Upper lobe of left lung (tissue), 6 donors: Measurements from ENCODE around the gene MCF2L. TPM values are rescaled to one million over a fixed set of nuclear protein-coding genes. Genes with fewer than 3 reads are reported as not detected.

Experiments used
- ATAC-seq, 2 donors: fragments of 200-7000 bp; cut with Tn5 transposase; one replicate each; pipeline ENCODE4 v1.9.1; 2022; ENCODE audit warnings: mild to moderate bottlenecking in 2 of 2, moderate library complexity in 2 of 2; ENCODE audit not compliant: low FRiP score in 2 of 2
- DNase-seq, 2 donors: peaks; one replicate each; pipeline ENCODE4 v3.0.0-alpha.2; 2019 to 2020
- H3K27ac ChIP-seq, 4 donors: fragments of 200-600 bp; sonication (generic); one replicate each; pipeline ENCODE4 v1.5.1; 2016 to 2019
- H3K27me3 ChIP-seq, 4 donors: fragments of 200-600 bp; sonication (generic); one replicate each; pipeline ENCODE4 v1.5.1; 2017 to 2019
- H3K36me3 ChIP-seq, 4 donors: fragments of 200-600 bp; sonication (generic); one replicate each; pipeline ENCODE4 v1.5.1; 2016 to 2019
- H3K4me1 ChIP-seq, 4 donors: fragments of 200-600 bp; sonication (generic); one replicate each; pipeline ENCODE4 v1.5.1; 2018 to 2019
- H3K4me3 ChIP-seq, 4 donors: fragments of 200-600 bp; sonication (generic); one replicate each; pipeline ENCODE4 v1.5.1; 2017 to 2019; ENCODE audit warnings: mild to moderate bottlenecking in 2 of 4, moderate library complexity in 1 of 4
- H3K9me3 ChIP-seq, 4 donors: fragments of 200-600 bp; sonication (generic); one replicate each; pipeline ENCODE4 v1.5.1; 2018 to 2019
- EP300 ChIP-seq, 4 donors: sonication (generic); formaldehyde crosslinking; IDR thresholded peaks; one replicate each; pipeline ENCODE4 v1.5.1; 2017; ENCODE audit warnings: antibody characterized with exemption in 4 of 4, control low read depth in 2 of 4
- POLR2A ChIP-seq, 4 donors: fragments of 450-650 bp; IDR thresholded peaks; one replicate each; pipeline ENCODE4 v1.5.1; 2016 to 2017; ENCODE audit warnings: antibody characterized with exemption in 4 of 4, mild to moderate bottlenecking in 2 of 4
- POLR2AphosphoS5 ChIP-seq, 2 donors: sonication (generic); formaldehyde crosslinking; IDR thresholded peaks; one replicate each; pipeline ENCODE4 v1.5.1; 2017; ENCODE audit warnings: antibody characterized with exemption in 2 of 2
- WGBS, 2 donors: methylation state at CpG; one replicate each; pipeline ENCODE4 v1.1.5; 2017 to 2018; 5-methylcytosine and 5-hydroxymethylcytosine counted together
- total RNA-seq, 6 donors: library from RNA; depleted of rRNA in 4 of 6; stranded (reverse); fragments of >200 nt in 4 of 6; gene quantifications; one replicate each; pipeline versions ENCODE4 v1.1.0 to v1.2.1, GENCODE V29; 2016 to 2021
- TF ChIP-seq, protein P1 (sequence below), 6 experiments: fragments of 450-650 bp in 4 of 6; fragments of 200-600 bp in 2 of 6; sonication (generic) in 2 of 6; IDR thresholded peaks; one replicate each; pipeline ENCODE4 v1.5.1; 2016 to 2019; ENCODE audit warnings: antibody characterized with exemption in 6 of 6
- donor health status: DM: no; HTN: no; CAD: no; lungs with moderate emphysema.
- donor health status: DM: no; HTN: yes; CAD: no; lungs with severe emphysema.

MCF2L gene
- total RNA-seq, 6 donors from 2014 or later = 14.3 to 99.5 (median 53.1) TPM

DNA sequence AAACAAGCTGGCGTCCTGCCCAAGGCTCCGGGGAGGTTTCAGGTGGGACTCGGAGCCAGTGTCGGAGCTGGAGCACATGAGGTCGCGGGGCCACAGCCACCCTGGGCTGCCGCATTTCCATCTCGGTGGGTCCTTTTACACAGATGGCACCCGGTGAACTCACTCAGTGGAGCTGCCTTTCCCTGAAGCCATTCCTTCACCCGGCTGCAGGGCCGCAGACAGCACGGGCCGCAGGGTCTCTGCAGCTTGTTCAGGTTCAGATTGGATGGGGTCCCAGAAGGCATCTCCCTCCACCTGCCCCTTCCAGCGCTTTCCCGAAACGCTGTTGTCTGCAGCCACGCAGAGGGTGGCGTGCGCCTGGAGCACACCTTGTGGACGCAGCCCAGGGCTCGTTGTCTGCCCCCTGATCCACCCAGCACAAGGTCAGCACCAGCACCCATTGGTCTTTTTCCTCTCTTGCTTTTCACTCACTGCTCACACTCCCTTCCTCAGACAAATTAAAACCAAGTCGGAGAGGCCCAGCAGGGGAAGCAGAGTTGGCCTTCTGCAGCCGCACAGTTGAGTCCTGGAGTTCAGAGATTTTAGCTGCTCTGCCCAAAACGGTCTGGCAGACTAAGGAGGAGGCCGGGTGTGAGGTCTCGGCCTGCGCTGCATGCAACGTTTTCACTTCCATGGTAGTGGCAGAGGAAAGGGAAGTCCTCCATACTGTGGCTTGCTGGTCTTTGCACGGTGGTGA lies 18.1 kb downstream of the MCF2L start:
- Histone ChIP-seq H3K27me3 (no peaks in the 10 kb centered on the region), H3K4me3 (no peak overlapping the region), H3K27ac (peak overlapping the region; percentile 20 to 63 (median 53)), H3K4me1 (peaks cover 0 to 11% (median 6%) of the 10 kb centered on the region in 4 donors), H3K9me3 (no peaks in the 10 kb centered on the region), H3K36me3 (peaks cover 0 to 24% (median 0%) of the 10 kb centered on the region in 4 donors)
- no peak for ATAC-seq
- TF ChIP-seq, protein P1, sequence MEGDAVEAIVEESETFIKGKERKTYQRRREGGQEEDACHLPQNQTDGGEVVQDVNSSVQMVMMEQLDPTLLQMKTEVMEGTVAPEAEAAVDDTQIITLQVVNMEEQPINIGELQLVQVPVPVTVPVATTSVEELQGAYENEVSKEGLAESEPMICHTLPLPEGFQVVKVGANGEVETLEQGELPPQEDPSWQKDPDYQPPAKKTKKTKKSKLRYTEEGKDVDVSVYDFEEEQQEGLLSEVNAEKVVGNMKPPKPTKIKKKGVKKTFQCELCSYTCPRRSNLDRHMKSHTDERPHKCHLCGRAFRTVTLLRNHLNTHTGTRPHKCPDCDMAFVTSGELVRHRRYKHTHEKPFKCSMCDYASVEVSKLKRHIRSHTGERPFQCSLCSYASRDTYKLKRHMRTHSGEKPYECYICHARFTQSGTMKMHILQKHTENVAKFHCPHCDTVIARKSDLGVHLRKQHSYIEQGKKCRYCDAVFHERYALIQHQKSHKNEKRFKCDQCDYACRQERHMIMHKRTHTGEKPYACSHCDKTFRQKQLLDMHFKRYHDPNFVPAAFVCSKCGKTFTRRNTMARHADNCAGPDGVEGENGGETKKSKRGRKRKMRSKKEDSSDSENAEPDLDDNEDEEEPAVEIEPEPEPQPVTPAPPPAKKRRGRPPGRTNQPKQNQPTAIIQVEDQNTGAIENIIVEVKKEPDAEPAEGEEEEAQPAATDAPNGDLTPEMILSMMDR (IDR thresholded peaks at IDR 0.05) = no peak
- TF ChIP-seq POLR2AphosphoS5 (IDR thresholded peaks at IDR 0.05) (no peak), EP300 (IDR thresholded peaks at IDR 0.05) (no peak), POLR2A (IDR thresholded peaks at IDR 0.05) (no peak)
- whole genome bisulfite sequencing, 2 donors = 62 to 76% methylated on average over 21 to 29 of the region's 29 CpGs
- peak in 1 of 2 donors; percentile 53 for DNase-seq

DNA sequence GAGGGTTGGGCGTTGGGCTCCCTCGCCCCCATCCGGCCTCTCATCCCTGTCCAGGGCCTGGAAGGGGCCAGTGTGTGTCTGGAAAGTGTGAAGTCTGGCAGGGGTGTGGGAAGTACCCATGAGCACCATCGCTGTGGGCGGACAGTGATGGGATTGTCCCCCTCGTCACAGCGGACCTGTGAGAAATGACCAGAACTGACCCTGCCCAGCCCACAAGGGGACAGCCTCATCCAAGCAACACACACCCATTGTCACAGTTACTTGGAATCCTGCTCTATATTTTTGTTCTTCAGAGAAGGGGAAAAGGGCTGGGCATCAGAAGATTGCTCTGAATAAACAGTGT lies 18.6 kb downstream of the MCF2L start:
- ATAC-seq = peak in 1 of 2 donors; percentile 43
- WGBS, 2 donors = 68 to 81% methylated on average over 5 to 7 of the region's 7 CpGs

DNA sequence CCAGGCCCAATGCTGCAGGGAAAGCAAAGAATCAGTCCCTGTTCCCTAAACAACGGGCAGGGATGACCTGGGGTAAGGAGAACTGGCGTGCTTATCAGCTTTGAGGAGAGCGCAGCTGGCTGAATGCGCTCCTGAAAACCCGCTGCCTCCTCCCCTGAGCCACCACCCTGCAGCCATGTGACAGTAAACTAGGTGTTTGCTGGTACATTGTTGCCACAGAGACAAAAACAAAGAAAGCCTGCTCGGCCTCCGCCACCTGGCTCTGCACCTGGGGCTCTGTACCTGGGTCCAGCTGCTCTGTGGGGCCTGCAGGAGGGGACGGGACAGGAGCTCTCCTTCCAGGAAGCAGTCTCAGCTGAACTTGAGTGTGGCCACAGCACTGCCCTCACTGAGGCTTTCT lies 21.8 kb downstream of the MCF2L start:
- Histone ChIP-seq H3K4me1 (peaks cover 0 to 6% (median 1%) of the 10 kb centered on the region in 4 donors), H3K9me3 (no peaks in the 10 kb centered on the region), H3K27me3 (no peaks in the 10 kb centered on the region), H3K36me3 (peaks cover 0 to 15% (median 0%) of the 10 kb centered on the region in 4 donors), H3K4me3 (no peak overlapping the region), H3K27ac (no peak overlapping the region)
- ATAC-seq (peak in 1 of 2 donors; percentile 21), DNase-seq (peak in 1 of 2 donors; percentile 48)
- WGBS, 2 donors = 73 to 77% methylated on average over 4 to 8 of the region's 8 CpGs
- TF ChIP-seq POLR2A (IDR thresholded peaks at IDR 0.05) (no peak), EP300 (IDR thresholded peaks at IDR 0.05) (no peak), POLR2AphosphoS5 (IDR thresholded peaks at IDR 0.05) (no peak)

More for the DNA sequence above, 18.6 kb downstream of the MCF2L start:
- H3K27me3 ChIP-seq = no peaks in the 10 kb centered on the region
- peaks cover 0 to 24% (median 0%) of the 10 kb centered on the region in 4 donors for H3K36me3 ChIP-seq
- H3K4me3 ChIP-seq = no peak overlapping the region
- TF ChIP-seq POLR2AphosphoS5 (IDR thresholded peaks at IDR 0.05) (peak in 1 of 2 donors; percentile 50), POLR2A (IDR thresholded peaks at IDR 0.05) (no peak), EP300 (IDR thresholded peaks at IDR 0.05) (peak in 2 of 4 donors; percentile 61 to 63)
- TF ChIP-seq, protein P1 (IDR thresholded peaks at IDR 0.05) = no peak
- H3K9me3 ChIP-seq = no peaks in the 10 kb centered on the region
- H3K4me1 ChIP-seq = peaks cover 0 to 11% (median 6%) of the 10 kb centered on the region in 4 donors
- DNase-seq = no peak
- H3K27ac ChIP-seq = peak overlapping the region in 3 of 4 donors; percentile 49 to 63 (median 57)

DNA sequence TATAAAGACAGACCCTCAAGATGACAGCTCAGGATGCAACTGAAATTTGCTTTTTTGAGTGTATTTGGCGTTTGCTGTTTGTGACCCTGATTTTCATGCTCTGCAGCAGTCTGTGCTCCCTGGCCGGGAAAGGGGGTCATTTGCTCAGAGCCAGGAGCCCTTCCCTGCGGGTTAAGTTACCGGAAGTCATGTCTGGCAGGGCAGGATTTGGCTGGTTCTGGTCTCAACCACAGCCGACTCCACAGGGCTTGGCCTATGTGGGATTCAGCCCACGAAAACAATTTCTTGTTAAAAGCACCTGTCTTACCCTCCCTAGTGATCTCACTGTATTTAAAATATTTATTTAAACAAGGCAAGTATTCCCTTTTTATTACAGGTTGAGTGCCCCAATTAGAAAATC lies 22.6 kb downstream of the MCF2L start:
- H3K36me3 ChIP-seq = peaks cover 0 to 15% (median 0%) of the 10 kb centered on the region in 4 donors
- no peak overlapping the region for H3K27ac ChIP-seq
- TF ChIP-seq, protein P1 (IDR thresholded peaks at IDR 0.05) = no peak
- TF ChIP-seq EP300 (IDR thresholded peaks at IDR 0.05) (no peak), POLR2A (IDR thresholded peaks at IDR 0.05) (no peak), POLR2AphosphoS5 (IDR thresholded peaks at IDR 0.05) (no peak)
- no peak overlapping the region for H3K4me3 ChIP-seq
- H3K27me3 ChIP-seq = no peaks in the 10 kb centered on the region
- DNase-seq = no peak
- ATAC-seq = no peak
- 68 to 69% methylated on average over 6 of the region's 6 CpGs for WGBS, 2 donors
- H3K4me1 ChIP-seq = peaks cover 0 to 6% (median 0%) of the 10 kb centered on the region in 4 donors
- no peaks in the 10 kb centered on the region for H3K9me3 ChIP-seq

DNA sequence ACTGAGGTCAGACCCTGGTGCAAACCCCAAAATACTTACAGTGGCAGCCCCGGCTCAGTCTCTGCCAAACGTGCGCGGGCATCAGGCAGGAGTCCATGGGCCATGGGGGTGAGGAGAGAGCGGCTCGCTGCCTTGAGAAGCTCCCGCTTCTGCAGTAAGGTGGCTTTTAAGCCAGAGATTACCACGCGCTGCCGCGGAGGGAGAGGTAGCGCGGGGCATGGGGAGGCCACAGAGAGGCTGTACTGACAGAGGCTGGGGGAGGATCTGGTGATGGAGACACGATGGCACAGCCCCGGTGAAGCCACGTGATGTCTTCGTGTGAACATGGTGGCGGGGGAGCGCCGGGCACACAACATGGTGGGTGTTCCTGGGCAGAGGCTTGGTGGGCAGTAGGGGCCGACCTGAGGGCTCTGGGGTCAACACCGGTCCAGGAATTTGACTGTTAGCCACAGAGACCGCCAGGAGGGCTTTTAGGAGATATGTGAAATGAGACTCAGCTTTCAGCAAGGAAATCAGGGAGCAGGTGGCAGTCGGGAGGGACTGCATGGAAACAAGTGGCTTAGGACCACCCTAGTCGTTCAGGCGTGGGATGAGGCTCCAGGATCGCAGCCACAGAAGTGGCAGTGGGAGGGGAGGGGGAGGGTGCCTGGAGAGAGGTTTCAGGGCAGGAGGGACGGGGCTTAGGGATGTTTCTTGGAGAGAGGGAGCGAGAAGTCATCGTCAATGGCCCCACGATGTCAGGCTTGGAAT lies 24.1 kb downstream of the MCF2L start:
- WGBS, 2 donors = 89 to 92% methylated on average over 28 to 31 of the region's 31 CpGs
- H3K4me1 ChIP-seq = peaks cover 3 to 13% (median 9%) of the 10 kb centered on the region in 4 donors

More for the DNA sequence above, 24.1 kb downstream of the MCF2L start:
- peaks cover 0 to 15% (median 0%) of the 10 kb centered on the region in 4 donors for H3K36me3 ChIP-seq
- DNase-seq = peak in 1 of 2 donors; percentile 61
- peak in 1 of 2 donors; percentile 15 for ATAC-seq
- H3K9me3 ChIP-seq = no peaks in the 10 kb centered on the region
- TF ChIP-seq POLR2AphosphoS5 (IDR thresholded peaks at IDR 0.05) (no peak), POLR2A (IDR thresholded peaks at IDR 0.05) (no peak), EP300 (IDR thresholded peaks at IDR 0.05) (no peak)
- TF ChIP-seq, protein P1 (IDR thresholded peaks at IDR 0.05) = no peak
- H3K4me3 ChIP-seq = no peak overlapping the region
- no peaks in the 10 kb centered on the region for H3K27me3 ChIP-seq
- no peak overlapping the region for H3K27ac ChIP-seq
